Osteoblast (primary cell): ENCODE results near the gene RHEX. TPM values are rescaled to one million over a fixed set of nuclear protein-coding genes. Genes with fewer than 3 reads are reported as not detected.

Experiments used
- DNase-seq: peaks from one replicate; pipeline ENCODE4 v3.0.0; 2011; ENCODE audit warnings: low spot score, mixed read lengths; ENCODE audit not compliant: insufficient read length; ENCODE audit errors: missing footprints
- H2AFZ ChIP-seq: 2 replicates; pipeline ENCODE4 v1.6.0; 2011; ENCODE audit warnings: mild to moderate bottlenecking, low read length
- H3K27ac ChIP-seq: 2 replicates; pipeline ENCODE4 v1.5.1; 2011; ENCODE audit warnings: mild to moderate bottlenecking, low read depth, low read length, moderate library complexity
- H3K27me3 ChIP-seq: 2 replicates; pipeline ENCODE4 v1.6.0; 2012; ENCODE audit warnings: mild to moderate bottlenecking, control low read depth, inconsistent platforms, low read length, moderate library complexity; ENCODE audit not compliant: insufficient read depth
- H3K36me3 ChIP-seq: 2 replicates; pipeline ENCODE4 v1.5.1; 2011; ENCODE audit warnings: mild to moderate bottlenecking, low read length, control low read depth, moderate library complexity; ENCODE audit not compliant: insufficient read depth
- H3K4me1 ChIP-seq: 2 replicates; pipeline ENCODE4 v1.5.1; 2011; ENCODE audit warnings: mild to moderate bottlenecking, low read length, control low read depth, moderate library complexity; ENCODE audit not compliant: insufficient read depth
- H3K4me2 ChIP-seq: 2 replicates; pipeline ENCODE4 v1.6.0; 2011; ENCODE audit warnings: mild to moderate bottlenecking, low read length; ENCODE audit not compliant: insufficient read depth
- H3K4me3 ChIP-seq: fragments of 200-600 bp; sonication (generic); 3 replicates; pipeline ENCODE4 v1.5.1; 2012; ENCODE audit warnings: mild to moderate bottlenecking, low read length, inconsistent platforms; ENCODE audit not compliant: insufficient read depth
- H3K79me2 ChIP-seq: 2 replicates; pipeline ENCODE4 v1.6.0; 2012; ENCODE audit warnings: mild to moderate bottlenecking, low read length, control low read depth, inconsistent platforms; ENCODE audit not compliant: insufficient read depth
- H3K9me3 ChIP-seq: 2 replicates; pipeline ENCODE4 v1.5.1; 2011; ENCODE audit warnings: low read depth, low read length, control low read depth
- H4K20me1 ChIP-seq: 2 replicates; pipeline ENCODE4 v1.6.0; 2012; ENCODE audit warnings: mild to moderate bottlenecking, low read length, control low read depth; ENCODE audit not compliant: insufficient read depth
- total RNA-seq: library from RNA; depleted of rRNA; stranded (reverse); fragments of >200 nt; gene quantifications from 2 replicates; pipeline ENCODE4 v1.2.3, GENCODE V29; 2012
- TF ChIP-seq, protein P1 (sequence below): IDR thresholded peaks from 2 replicates; pipeline ENCODE4 v1.5.1; 2011; ENCODE audit warnings: mild to moderate bottlenecking, low read depth, low read length, moderate library complexity; ENCODE audit errors: extremely low read depth

The RHEX gene
- total RNA-seq, 1 donor = not detected

- Histone ChIP-seq H3K27me3 (no peaks in the 10 kb centered on the region), H3K27ac (no peak overlapping the region), H4K20me1 (no peaks in the 10 kb centered on the region), H2AFZ (no peak overlapping the region), H3K4me1 (peaks cover 29% of the 10 kb centered on the region), H3K4me2 (no peak overlapping the region), H3K36me3 (no peaks in the 10 kb centered on the region), H3K9me3 (no peaks in the 10 kb centered on the region), H3K79me2 (peaks cover 5% of the 10 kb centered on the region), H3K4me3 (no peak overlapping the region)
- TF ChIP-seq, protein P1, sequence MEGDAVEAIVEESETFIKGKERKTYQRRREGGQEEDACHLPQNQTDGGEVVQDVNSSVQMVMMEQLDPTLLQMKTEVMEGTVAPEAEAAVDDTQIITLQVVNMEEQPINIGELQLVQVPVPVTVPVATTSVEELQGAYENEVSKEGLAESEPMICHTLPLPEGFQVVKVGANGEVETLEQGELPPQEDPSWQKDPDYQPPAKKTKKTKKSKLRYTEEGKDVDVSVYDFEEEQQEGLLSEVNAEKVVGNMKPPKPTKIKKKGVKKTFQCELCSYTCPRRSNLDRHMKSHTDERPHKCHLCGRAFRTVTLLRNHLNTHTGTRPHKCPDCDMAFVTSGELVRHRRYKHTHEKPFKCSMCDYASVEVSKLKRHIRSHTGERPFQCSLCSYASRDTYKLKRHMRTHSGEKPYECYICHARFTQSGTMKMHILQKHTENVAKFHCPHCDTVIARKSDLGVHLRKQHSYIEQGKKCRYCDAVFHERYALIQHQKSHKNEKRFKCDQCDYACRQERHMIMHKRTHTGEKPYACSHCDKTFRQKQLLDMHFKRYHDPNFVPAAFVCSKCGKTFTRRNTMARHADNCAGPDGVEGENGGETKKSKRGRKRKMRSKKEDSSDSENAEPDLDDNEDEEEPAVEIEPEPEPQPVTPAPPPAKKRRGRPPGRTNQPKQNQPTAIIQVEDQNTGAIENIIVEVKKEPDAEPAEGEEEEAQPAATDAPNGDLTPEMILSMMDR = no peak
- DNase-seq = no peak
These were observed 47.2 kb upstream of the RHEX start for GRCh38 chr1:206005778-206006180.

- H3K4me3 ChIP-seq = no peak overlapping the region
- H3K36me3 ChIP-seq = no peaks in the 10 kb centered on the region
- peaks cover 20% of the 10 kb centered on the region for H3K4me1 ChIP-seq
- no peaks in the 10 kb centered on the region for H3K27me3 ChIP-seq
- no peak overlapping the region for H3K4me2 ChIP-seq
- DNase-seq = no peak
- peaks cover 4% of the 10 kb centered on the region for H3K79me2 ChIP-seq
- no peak overlapping the region for H2AFZ ChIP-seq
- TF ChIP-seq, protein P1 = no peak
- H3K9me3 ChIP-seq = no peaks in the 10 kb centered on the region
- no peak overlapping the region for H3K27ac ChIP-seq
- H4K20me1 ChIP-seq = no peaks in the 10 kb centered on the region
These were observed 46.0 kb upstream of the RHEX start for GRCh38 chr1:206006946-206007345.

GRCh38 chr1:206010060-206010459 is 42.9 kb upstream of the RHEX start:
- Histone ChIP-seq H3K79me2 (no peaks in the 10 kb centered on the region), H3K27ac (no peak overlapping the region), H3K27me3 (no peaks in the 10 kb centered on the region), H3K9me3 (no peaks in the 10 kb centered on the region), H3K4me2 (no peak overlapping the region), H3K4me1 (no peaks in the 10 kb centered on the region), H2AFZ (no peak overlapping the region), H3K36me3 (no peaks in the 10 kb centered on the region), H4K20me1 (no peaks in the 10 kb centered on the region), H3K4me3 (no peak overlapping the region)
- DNase-seq = no peak
- TF ChIP-seq, protein P1 = no peak

GRCh38 chr1:206011057-206011456 is 41.9 kb upstream of the RHEX start:
- H2AFZ ChIP-seq = no peak overlapping the region
- no peak overlapping the region for H3K4me3 ChIP-seq
- DNase-seq = no peak
- no peaks in the 10 kb centered on the region for H3K79me2 ChIP-seq
- no peaks in the 10 kb centered on the region for H3K9me3 ChIP-seq
- H4K20me1 ChIP-seq = no peaks in the 10 kb centered on the region
- no peaks in the 10 kb centered on the region for H3K27me3 ChIP-seq
- no peak overlapping the region for H3K4me2 ChIP-seq
- TF ChIP-seq, protein P1 = no peak
- no peak overlapping the region for H3K27ac ChIP-seq
- no peaks in the 10 kb centered on the region for H3K4me1 ChIP-seq
- no peaks in the 10 kb centered on the region for H3K36me3 ChIP-seq
